K562 (cell line): Measurements from ENCODE around the gene RFC2. TPM values are rescaled to one million over a fixed set of nuclear protein-coding genes. Genes with fewer than 3 reads are reported as not detected.

Source experiments
- ATAC-seq: fragments of 200-7000 bp; cut with Tn5 transposase; 3 replicates; pipeline ENCODE4 v1.9.1; 2020; ENCODE audit warnings: moderate library complexity
- Bru-seq: library from RNA; stranded (reverse); fragments of 400-500 nt; gene quantifications from one replicate; lab custom pipeline; 2021; lab: Mats Ljungman, UMichigan
- BruChase-seq, 2 experiments: library from RNA; stranded (reverse); fragments of 400-500 nt; gene quantifications; one replicate each; lab custom pipeline; 2021; lab: Mats Ljungman, UMichigan
- BruUV-seq: library from RNA; stranded (reverse); fragments of 400-500 nt; replicated peaks from 2 replicates; lab custom pipeline; 2021; lab: Mats Ljungman, UMichigan
- CTCF ChIA-PET: fragments of 300-600 bp; formaldehyde crosslinking; extraction: SDS; loops from one replicate; lab custom pipeline; 2021; ENCODE audit warnings: low intra/inter-chr PET ratio; lab: Yijun Ruan, JAX
- POLR2A ChIA-PET: fragments of 300-600, 350-650 bp; sonication (Branson Sonifier 250); formaldehyde crosslinking; extraction: SDS; loops from one replicate; lab custom pipeline; 2021; ENCODE audit warnings: antibody characterized with exemption, inconsistent platforms; lab: Yijun Ruan, JAX
- DNase-seq, 4 experiments: peaks; one replicate each; pipeline versions ENCODE4 v3.0.0 to v3.0.0-alpha.2; 2011 to 2018; ENCODE audit warnings: low spot score in 3 of 4, mixed read lengths in 3 of 4; ENCODE audit errors: extremely low read depth in 1 of 4
- FAIRE-seq: peaks from 2 replicates; lab custom pipeline; 2011; peaks lifted over from hg19 to GRCh38; lab: Jason Lieb, UNC
- H2AFZ ChIP-seq: 2 replicates; pipeline ENCODE4 v1.6.0; 2011; ENCODE audit warnings: low read depth, low read length, control low read depth, inconsistent platforms
- H3K27ac ChIP-seq: fragments of 200-600 bp; 3 replicates; pipeline ENCODE4 v1.8.0; 2011; ENCODE audit warnings: low read depth, mild to moderate bottlenecking, control low read depth, inconsistent platforms, low read length, moderate library complexity, mixed read lengths; ENCODE audit errors: extremely low read depth
- H3K27me3 ChIP-seq, 2 experiments: fragments of 300-600 bp in 1 of 2; 2 replicates in 1 of 2; 3 replicates in 1 of 2; pipeline versions ENCODE4 v1.6.0 to v1.8.0; 2011; ENCODE audit warnings: inconsistent platforms in 2 of 2, low read length in 2 of 2, mild to moderate bottlenecking in 1 of 2, mixed read lengths in 1 of 2, moderate library complexity in 1 of 2; ENCODE audit not compliant: control insufficient read depth in 2 of 2, insufficient read depth in 2 of 2
- H3K36me3 ChIP-seq: fragments of 300-600 bp; 3 replicates; pipeline ENCODE4 v1.8.0; 2011; ENCODE audit warnings: mild to moderate bottlenecking, low read length, inconsistent platforms; ENCODE audit not compliant: control insufficient read depth, insufficient read depth
- H3K4me1 ChIP-seq, 2 experiments: fragments of 200-600 bp in 1 of 2; replicated peaks in 1 of 2; 2 replicates in 1 of 2; 3 replicates in 1 of 2; pipeline versions ENCODE4 v1.5.1 to v1.8.0; 2011; ENCODE audit warnings: inconsistent platforms in 2 of 2, low read length in 2 of 2, mild to moderate bottlenecking in 1 of 2, mixed read lengths in 1 of 2, moderate library complexity in 1 of 2; ENCODE audit not compliant: control insufficient read depth in 2 of 2, insufficient read depth in 2 of 2
- H3K4me2 ChIP-seq: 2 replicates; pipeline ENCODE4 v1.6.1; 2011; ENCODE audit warnings: low read length, control low read depth, inconsistent platforms, mixed read lengths; ENCODE audit not compliant: insufficient read depth
- H3K4me3 ChIP-seq: fragments of 200-600 bp; sonication (generic), shearing (Covaris generic); 2 replicates; pipeline ENCODE4 v1.5.1; 2016; ENCODE audit warnings: control low read depth, inconsistent platforms
- H3K79me2 ChIP-seq: fragments of 200-600 bp; 3 replicates; pipeline ENCODE4 v1.8.0; 2011; ENCODE audit warnings: low read length, inconsistent platforms; ENCODE audit not compliant: control insufficient read depth, insufficient read depth
- H3K9ac ChIP-seq, 2 experiments: 2 replicates each; pipeline versions ENCODE4 v1.6.0 to v1.6.1; 2011; ENCODE audit warnings: low read depth in 2 of 2, low read length in 2 of 2, control low read depth in 1 of 2, inconsistent platforms in 1 of 2, mild to moderate bottlenecking in 1 of 2, mixed read lengths in 1 of 2; ENCODE audit not compliant: insufficient read depth in 1 of 2
- H3K9me1 ChIP-seq: one replicate; pipeline ENCODE4 v1.6.0; 2011; ENCODE audit warnings: inconsistent platforms, mild to moderate bottlenecking, low read length, moderate library complexity; ENCODE audit not compliant: control insufficient read depth, insufficient read depth
- H3K9me3 ChIP-seq: replicated peaks from 2 replicates; pipeline ENCODE4 v1.5.1; 2011; ENCODE audit warnings: low read depth, low read length, inconsistent platforms; ENCODE audit not compliant: control insufficient read depth, insufficient read depth
- H4K20me1 ChIP-seq: replicated peaks from 2 replicates; pipeline ENCODE4 v1.6.1; 2011; ENCODE audit warnings: low read length, inconsistent platforms, mixed read lengths; ENCODE audit not compliant: control insufficient read depth, insufficient read depth
- RBM17 ChIP-seq: fragments of 200-400 bp; formaldehyde crosslinking; IDR thresholded peaks from 2 replicates; pipeline ENCODE4 v1.6.1; 2017; ENCODE audit warnings: low read depth, mild to moderate bottlenecking, low read length, borderline replicate concordance
- TARDBP ChIP-seq: fragments of 450-650 bp; IDR thresholded peaks from 2 replicates; pipeline ENCODE4 v1.6.1; 2016
- ZBED1 ChIP-seq: IDR thresholded peaks from 2 replicates; pipeline ENCODE4 v1.6.1; 2014
- ZNF133 ChIP-seq: fragments of 250-450 bp; sonication (Bioruptor Pico); IDR thresholded peaks from 2 replicates; pipeline ENCODE4 v1.4.0; 2020; ENCODE audit warnings: mild to moderate bottlenecking
- ZNF253 ChIP-seq: fragments of 250-450 bp; sonication (Bioruptor Pico); conservative IDR thresholded peaks from 2 replicates; pipeline ENCODE4 v1.6.1; 2021; ENCODE audit warnings: mild to moderate bottlenecking
- ZNF696 ChIP-seq: fragments of 250-450 bp; sonication (Bioruptor Pico); conservative IDR thresholded peaks from 2 replicates; pipeline ENCODE4 v1.4.0; 2020; ENCODE audit warnings: mild to moderate bottlenecking, moderate library complexity
- WGBS: fragments of 100-300 bp; shearing (Covaris generic); methylation state at CpG from one replicate; pipeline ENCODE4 v1.1.6; 2016; ENCODE audit warnings: low coverage, mixed read lengths; ENCODE audit not compliant: insufficient coverage; ENCODE audit errors: missing lambda C conversion rate; 5-methylcytosine and 5-hydroxymethylcytosine counted together
- in situ Hi-C: fragments of 300-500 bp; cut with MboI; formaldehyde crosslinking; loops from 4 replicates; pipeline ENCODE4 v1.15.0; 2018; ENCODE audit warnings: inconsistent platforms, mixed read lengths
- intact Hi-C: fragments of 100-400 bp; cut with micrococcal nuclease; formaldehyde crosslinking; loops from 2 replicates; pipeline ENCODE4 v1.14.2; 2022
- long read RNA-seq, 3 experiments: library from polyadenylated mRNA in 2 of 3; library from RNA in 1 of 3; unstranded in 2 of 3; stranded (forward) in 1 of 3; transcript quantifications; one replicate each; pipeline ENCODE4 v2.0.0, GENCODE V29; 2019 to 2022
- polyA minus RNA-seq, 3 experiments: library from RNA; depleted of rRNA, polyadenylated mRNA; stranded (reverse); fragments of >200 nt; gene quantifications; 2 replicates each; pipeline ENCODE4 v1.2.3, GENCODE V29; 2011
- polyA plus RNA-seq, 8 experiments: library from polyadenylated mRNA; depleted of rRNA in 4 of 8; stranded (reverse) in 5 of 8; unstranded in 3 of 8; fragments of >200 nt; fragmentation: Nextera tagmentation in 2 of 8; fragmentation: Illumina TruSeq in 1 of 8; extraction: Ambion mirVana in 2 of 8; extraction: Trizol in 1 of 8; gene quantifications; 2 replicates each; pipeline versions ENCODE4 v1.2.1 to v1.2.3, GENCODE V29; 2011 to 2014; ENCODE audit warnings: inconsistent platforms in 1 of 8, missing spikeins in 1 of 8
- total RNA-seq, 7 experiments: library from RNA; depleted of rRNA in 6 of 7; stranded (reverse); fragments of >200 nt in 6 of 7; fragmentation: Illumina TruSeq in 2 of 7; extraction: Trizol in 2 of 7; gene quantifications; 2 replicates each; pipeline versions ENCODE4 v1.2.1 to v1.2.3, GENCODE V29; 2011 to 2021; ENCODE audit warnings: low replicate concordance in 1 of 7
- TF ChIP-seq, protein P1 (sequence below): fragments of 250-450 bp; sonication (Bioruptor Pico); IDR thresholded peaks from 2 replicates; pipeline ENCODE4 v1.4.0; 2020; ENCODE audit warnings: mild to moderate bottlenecking, moderate library complexity, borderline replicate concordance
- TF ChIP-seq, protein P2 (sequence below): fragments of 250-450 bp; sonication (Bioruptor Pico); IDR thresholded peaks from 2 replicates; pipeline ENCODE4 v1.4.0; 2020
- TF ChIP-seq, protein P3 (sequence below): fragments of 250-450 bp; sonication (Bioruptor Pico); IDR thresholded peaks from 2 replicates; pipeline ENCODE4 v1.8.0; 2022; ENCODE audit warnings: inconsistent platforms

RFC2 gene
- 39.7 and 82.7 TPM in 2 replicates for total RNA-seq (2011; cell fraction: chromatin; rRNA removed; ENCODE audit: low replicate concordance)
- total RNA-seq (2011; cell fraction: nucleolus; rRNA removed): 54.0 and 64.9 TPM in 2 replicates
- 37.6 and 46.7 TPM in 2 replicates for total RNA-seq (2011; cell fraction: nucleoplasm; rRNA removed)
- total RNA-seq (2014; rRNA removed) (93.6 and 123 TPM in 2 replicates), total RNA-seq (2014; rRNA removed; fragmentation: Illumina TruSeq; extraction: Trizol) (96.6 and 99.8 TPM in 2 replicates), total RNA-seq (2015; rRNA removed; fragmentation: Illumina TruSeq; extraction: Trizol) (122 and 126 TPM in 2 replicates), total RNA-seq (2021) (102 and 104 TPM in 2 replicates), polyA plus RNA-seq (2011; rRNA removed) (78.2 and 109 TPM in 2 replicates), polyA plus RNA-seq (2014; fragmentation: Illumina TruSeq; extraction: Trizol) (156 and 161 TPM in 2 replicates), polyA plus RNA-seq (2014; fragmentation: Nextera tagmentation; extraction: Ambion mirVana) (10 to 100 TPM; 32.5 to 55.6 TPM), polyA plus RNA-seq (2014; rRNA removed) (112 and 124 TPM in 2 replicates), polyA minus RNA-seq (2011; rRNA and poly(A)+ RNA removed) (85.5 and 125 TPM in 2 replicates), Bru-seq, nascent RNA (percentile 89 among the genes with signal in this experiment), BruChase-seq, experiment 1, labeled RNA remaining after a 2-hour chase (percentile 90 among the genes with signal in this experiment), BruChase-seq, experiment 2, labeled RNA remaining after a 6-hour chase (percentile 88 among the genes with signal in this experiment)
- 62.5 and 86.6 TPM in 2 replicates for polyA plus RNA-seq (2011; cell fraction: cytosol; rRNA removed)
- polyA plus RNA-seq (2011; cell fraction: nucleus; rRNA removed): 21.3 and 32.9 TPM in 2 replicates
- 86.3 and 99.6 TPM in 2 replicates for polyA plus RNA-seq (2012)
- 72.1 and 79.1 TPM in 2 replicates for polyA minus RNA-seq (2011; cell fraction: cytosol; rRNA and poly(A)+ RNA removed)
- 22.2 and 22.7 TPM in 2 replicates for polyA minus RNA-seq (2011; cell fraction: nucleus; rRNA and poly(A)+ RNA removed)
- long read RNA-seq, experiment 1, transcript RFC2-201 (11 exons, 1,695 nt): major isoform, 464 of 588 reads
- long read RNA-seq, experiment 1, transcript RFC2-202 (10 exons, 1,576 nt): minor isoform, 34 of 588 reads
- long read RNA-seq, experiment 1, transcript RFC2-213 (10 exons, 1,635 nt): minor isoform, 9 of 588 reads
- long read RNA-seq, experiment 1, partial matches to known transcripts: 38 of 588 reads
- long read RNA-seq, experiment 1, other reads (novel, unspliced or antisense): 42 of 588 reads
- long read RNA-seq, experiment 2, transcript RFC2-201 (11 exons, 1,695 nt): major isoform, 103 of 150 reads
- long read RNA-seq, experiment 2, transcript RFC2-202 (10 exons, 1,576 nt): minor isoform, 7 of 150 reads
- long read RNA-seq, experiment 2, partial matches to known transcripts: 6 of 150 reads
- long read RNA-seq, experiment 2, other reads (novel, unspliced or antisense): 34 of 150 reads
- long read RNA-seq, experiment 3, transcript RFC2-201 (11 exons, 1,695 nt): major isoform, 154 of 177 reads
- long read RNA-seq, experiment 3, transcript RFC2-202 (10 exons, 1,576 nt): minor isoform, 5 of 177 reads
- long read RNA-seq, experiment 3, partial matches to known transcripts: 2 of 177 reads
- long read RNA-seq, experiment 3, other reads (novel, unspliced or antisense): 15 of 177 reads

DNA sequence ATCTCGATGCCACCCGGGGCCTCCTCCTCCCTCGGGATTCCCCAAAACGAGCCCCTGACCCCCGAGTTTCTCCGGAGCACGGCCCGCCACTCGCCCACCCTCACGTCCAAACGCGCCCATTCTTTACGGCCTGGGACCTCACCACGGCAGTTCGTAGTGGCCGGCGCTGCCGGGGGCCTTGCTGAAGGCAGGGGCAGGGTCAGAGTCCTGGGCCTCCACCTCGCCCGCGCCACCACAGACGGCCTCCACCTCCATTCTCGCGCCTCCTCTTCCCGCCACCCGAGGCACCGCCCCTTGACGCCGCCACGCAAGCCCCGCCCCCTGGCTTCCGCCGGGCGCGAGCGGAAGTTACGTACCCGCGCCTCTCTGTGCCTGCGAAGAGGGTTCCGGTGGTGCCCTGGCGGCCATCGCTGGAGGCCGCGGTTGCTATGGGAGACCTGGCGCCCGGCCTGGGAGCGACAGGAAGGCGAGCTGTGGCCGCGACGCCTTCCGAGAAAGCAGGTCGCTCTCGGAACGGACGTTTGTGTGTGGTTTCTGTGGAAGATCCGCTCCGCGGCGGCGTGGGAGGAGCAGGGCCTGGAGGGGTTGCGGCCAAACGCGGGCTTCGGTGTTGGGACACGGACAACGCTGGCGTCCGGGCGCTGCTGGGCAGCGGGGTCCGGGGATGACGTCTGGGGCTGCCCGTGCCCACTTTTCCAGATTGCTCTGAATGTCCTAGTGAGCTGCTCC lies at the start of gene RFC2:
TSS of gene RFC2 (minus strand) at position 271 of the 729 bp plus-strand sequence. CDS start at position 255, 16 bp downstream.
- no peaks in the 10 kb centered on the region for H4K20me1 ChIP-seq
- H3K4me2 ChIP-seq: peak within 1 kb of the TSS; percentile 90
- no peaks in the 10 kb centered on the region for H3K27me3 ChIP-seq
- FAIRE-seq (peak; percentile 96), DNase-seq (peak; percentile 97 to 99 (median 99)), ATAC-seq (peak; percentile 98)
- no peaks in the 10 kb centered on the region for H3K9me1 ChIP-seq
- peaks cover 31% of the 10 kb centered on the region for H3K36me3 ChIP-seq
- no peaks in the 10 kb centered on the region for H3K9me3 ChIP-seq
- H3K27ac ChIP-seq: peak within 1 kb of the TSS; percentile 93
- peaks cover 9 to 24% of the 10 kb centered on the region in 2 experiments; a peak in 3 of 5 replicates for H3K4me1 ChIP-seq
- ChIA-PET POLR2A (interaction anchor here (0.6 to 1.6 kb wide), 7 partner anchors 10 to 456 kb away, joined by 3 to 8 read pairs (median 5); no protein-coding TSS in a partner anchor), CTCF (interaction anchor here (0.7 kb wide), 1 partner anchor 56 kb away, joined by 3 read pairs; no protein-coding TSS in a partner anchor)
- WGBS: under 1% methylated on average over 61 of the region's 75 CpGs
- H3K4me3 ChIP-seq: peak within 1 kb of the TSS; percentile 98
- peak within 1 kb of the TSS; percentile 97 for H2AFZ ChIP-seq
- peak within 1 kb of the TSS; percentile 99 to 100 for H3K9ac ChIP-seq
- intact Hi-C loops: loop anchor here (10.0 kb wide), 1 partner anchor 61 kb away; no protein-coding TSS in a partner anchor
- no TSS peak for BruUV-seq
- H3K79me2 ChIP-seq: peaks cover 40% of the 10 kb centered on the region
- in situ Hi-C loops: no loop called here
- TF ChIP-seq, protein P1, sequence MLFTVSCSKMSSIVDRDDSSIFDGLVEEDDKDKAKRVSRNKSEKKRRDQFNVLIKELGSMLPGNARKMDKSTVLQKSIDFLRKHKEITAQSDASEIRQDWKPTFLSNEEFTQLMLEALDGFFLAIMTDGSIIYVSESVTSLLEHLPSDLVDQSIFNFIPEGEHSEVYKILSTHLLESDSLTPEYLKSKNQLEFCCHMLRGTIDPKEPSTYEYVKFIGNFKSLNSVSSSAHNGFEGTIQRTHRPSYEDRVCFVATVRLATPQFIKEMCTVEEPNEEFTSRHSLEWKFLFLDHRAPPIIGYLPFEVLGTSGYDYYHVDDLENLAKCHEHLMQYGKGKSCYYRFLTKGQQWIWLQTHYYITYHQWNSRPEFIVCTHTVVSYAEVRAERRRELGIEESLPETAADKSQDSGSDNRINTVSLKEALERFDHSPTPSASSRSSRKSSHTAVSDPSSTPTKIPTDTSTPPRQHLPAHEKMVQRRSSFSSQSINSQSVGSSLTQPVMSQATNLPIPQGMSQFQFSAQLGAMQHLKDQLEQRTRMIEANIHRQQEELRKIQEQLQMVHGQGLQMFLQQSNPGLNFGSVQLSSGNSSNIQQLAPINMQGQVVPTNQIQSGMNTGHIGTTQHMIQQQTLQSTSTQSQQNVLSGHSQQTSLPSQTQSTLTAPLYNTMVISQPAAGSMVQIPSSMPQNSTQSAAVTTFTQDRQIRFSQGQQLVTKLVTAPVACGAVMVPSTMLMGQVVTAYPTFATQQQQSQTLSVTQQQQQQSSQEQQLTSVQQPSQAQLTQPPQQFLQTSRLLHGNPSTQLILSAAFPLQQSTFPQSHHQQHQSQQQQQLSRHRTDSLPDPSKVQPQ (CRISPR knock-in tag): no peak
- TF ChIP-seq RBM17 (no peak), ZNF696 (CRISPR knock-in tag) (no peak), ZBED1 (peak; percentile 69), ZNF253 (no peak), TARDBP (peak; percentile 51; the same call in 1 of the 2 replicates), ZNF133 (no peak)
- TF ChIP-seq, protein P2, sequence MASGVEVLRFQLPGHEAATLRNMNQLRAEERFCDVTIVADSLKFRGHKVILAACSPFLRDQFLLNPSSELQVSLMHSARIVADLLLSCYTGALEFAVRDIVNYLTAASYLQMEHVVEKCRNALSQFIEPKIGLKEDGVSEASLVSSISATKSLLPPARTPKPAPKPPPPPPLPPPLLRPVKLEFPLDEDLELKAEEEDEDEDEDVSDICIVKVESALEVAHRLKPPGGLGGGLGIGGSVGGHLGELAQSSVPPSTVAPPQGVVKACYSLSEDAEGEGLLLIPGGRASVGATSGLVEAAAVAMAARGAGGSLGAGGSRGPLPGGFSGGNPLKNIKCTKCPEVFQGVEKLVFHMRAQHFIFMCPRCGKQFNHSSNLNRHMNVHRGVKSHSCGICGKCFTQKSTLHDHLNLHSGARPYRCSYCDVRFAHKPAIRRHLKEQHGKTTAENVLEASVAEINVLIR: peak; percentile 83
- TF ChIP-seq, protein P3, sequence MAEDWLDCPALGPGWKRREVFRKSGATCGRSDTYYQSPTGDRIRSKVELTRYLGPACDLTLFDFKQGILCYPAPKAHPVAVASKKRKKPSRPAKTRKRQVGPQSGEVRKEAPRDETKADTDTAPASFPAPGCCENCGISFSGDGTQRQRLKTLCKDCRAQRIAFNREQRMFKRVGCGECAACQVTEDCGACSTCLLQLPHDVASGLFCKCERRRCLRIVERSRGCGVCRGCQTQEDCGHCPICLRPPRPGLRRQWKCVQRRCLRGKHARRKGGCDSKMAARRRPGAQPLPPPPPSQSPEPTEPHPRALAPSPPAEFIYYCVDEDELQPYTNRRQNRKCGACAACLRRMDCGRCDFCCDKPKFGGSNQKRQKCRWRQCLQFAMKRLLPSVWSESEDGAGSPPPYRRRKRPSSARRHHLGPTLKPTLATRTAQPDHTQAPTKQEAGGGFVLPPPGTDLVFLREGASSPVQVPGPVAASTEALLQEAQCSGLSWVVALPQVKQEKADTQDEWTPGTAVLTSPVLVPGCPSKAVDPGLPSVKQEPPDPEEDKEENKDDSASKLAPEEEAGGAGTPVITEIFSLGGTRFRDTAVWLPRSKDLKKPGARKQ (CRISPR knock-in tag): no peak
